Right lobe of liver (tissue), 6 donors: ENCODE results near the gene PRTFDC1. TPM values are rescaled to one million over a fixed set of nuclear protein-coding genes. Genes with fewer than 3 reads are reported as not detected.
A peak's percentile ranks its signal among the peaks of the same experiment; 100 is the strongest.

Source experiments
- ATAC-seq, 4 donors: fragments of 200-7000 bp; cut with Tn5 transposase; one replicate each; pipeline ENCODE4 v1.9.1; 2020; ENCODE audit warnings: mild to moderate bottlenecking in 4 of 4, moderate library complexity in 4 of 4
- DNase-seq, 3 donors: peaks; one replicate each; pipeline ENCODE4 v3.0.0-alpha.2; 2020
- H3K27ac ChIP-seq, 3 donors: fragments of 200-600 bp; one replicate each; pipeline ENCODE4 v1.8.0; 2022
- H3K27me3 ChIP-seq, 2 donors: fragments of 200-600 bp; one replicate each; pipeline ENCODE4 v1.8.0; 2022
- H3K36me3 ChIP-seq, 4 donors: fragments of 200-600 bp; sonication (generic) in 1 of 4; one replicate each; pipeline versions ENCODE4 v1.5.1 to v1.8.0; 2017 to 2022; ENCODE audit warnings: control low read depth in 1 of 4
- H3K4me1 ChIP-seq, 4 donors: fragments of 200-600 bp; sonication (generic) in 1 of 4; one replicate each; pipeline versions ENCODE4 v1.5.1 to v1.8.0; 2017 to 2022; ENCODE audit warnings: control low read depth in 1 of 4
- H3K4me3 ChIP-seq, 3 donors: fragments of 200-600 bp; one replicate each; pipeline ENCODE4 v1.8.0; 2022
- H3K9me3 ChIP-seq, 4 donors: fragments of 200-600 bp; sonication (generic) in 1 of 4; one replicate each; pipeline versions ENCODE4 v1.5.1 to v1.8.0; 2017 to 2022; ENCODE audit warnings: control low read depth in 1 of 4
- CTCF ChIP-seq, 4 donors: fragments of 200-600 bp in 3 of 4; fragments of 450-650 bp in 1 of 4; IDR thresholded peaks; one replicate each; pipeline versions ENCODE4 v1.5.1 to v1.8.0; 2016 to 2022; ENCODE audit warnings: antibody characterized with exemption in 4 of 4, mild to moderate bottlenecking in 2 of 4
- POLR2A ChIP-seq: fragments of 450-650 bp; IDR thresholded peaks from one replicate; pipeline ENCODE4 v1.6.1; 2017; ENCODE audit warnings: antibody characterized with exemption, mild to moderate bottlenecking
- WGBS: methylation state at CpG from one replicate; pipeline ENCODE4 v1.1.6; 2018; ENCODE audit warnings: low coverage, low lambda C conversion rate; ENCODE audit not compliant: insufficient coverage; ENCODE audit errors: missing lambda C conversion rate; 5-methylcytosine and 5-hydroxymethylcytosine counted together
- intact Hi-C, 2 donors: fragments of 100-400 bp; cut with DNase I; formaldehyde crosslinking; loops; one replicate each; pipeline versions ENCODE4 v1.11.2 to v1.14.1; 2022
- total RNA-seq, 6 experiments: library from RNA; depleted of rRNA in 2 of 6; stranded (reverse); fragments of >200 nt in 2 of 6; fragmentation: NEBNext Ultra II Directional in 3 of 6; extraction: Animal tissue kit (Norgen Biotek cat#: 25700) in 3 of 6; gene quantifications; one replicate each; pipeline versions ENCODE4 v1.1.0 to v1.2.4, GENCODE V29; 2016 to 2023
- donor health status: DM: no; HTN: yes; CAD: no.
- donor health status: DM: no; HTN: no; CAD: no.
- donor health status: DM: no; HTN: no; CAD: no.
- donor health status: DM: no; HTN: yes; CAD: no.
- donor health status: DM: no; HTN: yes; CAD: no.

PRTFDC1 gene
- total RNA-seq, 6 experiments from 2014 or later = 0.76 to 3.5 (median 1.1) TPM; not detected in 1

- no CpG with 5 or more reads among the region's 5 CpGs for WGBS
- H3K4me3 ChIP-seq = no peak overlapping the region
Measured at GRCh38 chr10:24894309-24894708, 58.1 kb downstream of the PRTFDC1 start.

DNA sequence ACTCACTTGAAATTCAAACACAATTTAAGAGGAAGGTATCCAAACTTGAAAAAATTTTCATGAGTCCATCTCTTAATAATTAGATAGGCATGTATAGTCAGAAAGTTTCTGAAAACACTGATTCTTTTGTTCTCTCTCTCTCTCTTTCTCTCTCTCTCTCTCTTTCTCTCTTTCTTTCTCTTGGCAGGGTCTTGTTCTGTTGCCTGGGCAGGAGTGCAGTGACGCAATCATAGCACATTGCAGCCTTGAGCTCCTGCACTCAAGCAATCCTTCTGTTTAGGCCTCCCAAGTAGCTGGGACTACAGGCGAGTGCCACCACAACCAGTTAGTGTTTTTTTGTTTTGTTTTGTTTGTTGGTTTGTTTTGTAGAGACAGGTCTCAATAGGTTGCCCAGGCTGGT lies 59.3 kb downstream of the PRTFDC1 start:
- ATAC-seq (no peak), DNase-seq (no peak)
- no peaks in the 10 kb centered on the region for H3K27me3 ChIP-seq
- H3K36me3 ChIP-seq = no peaks in the 10 kb centered on the region
- H3K27ac ChIP-seq = no peak overlapping the region
- WGBS = 72% methylated on average over 2 of the region's 2 CpGs
- H3K4me1 ChIP-seq = no peaks in the 10 kb centered on the region
- TF ChIP-seq POLR2A (no peak), CTCF (IDR thresholded peaks at IDR 0.05) (no peak)
- H3K4me3 ChIP-seq = no peak overlapping the region
- intact Hi-C loops = no loop called here
- no peaks in the 10 kb centered on the region for H3K9me3 ChIP-seq

More at GRCh38 chr10:24894309-24894708, 58.1 kb downstream of the PRTFDC1 start:
- DNase-seq (no peak), ATAC-seq (peak in 1 of 4 donors; percentile 24)
- Histone ChIP-seq H3K27me3 (no peaks in the 10 kb centered on the region), H3K36me3 (no peaks in the 10 kb centered on the region), H3K27ac (no peak overlapping the region), H3K9me3 (no peaks in the 10 kb centered on the region), H3K4me1 (no peaks in the 10 kb centered on the region)
- TF ChIP-seq CTCF (IDR thresholded peaks at IDR 0.05) (no peak), POLR2A (no peak)
- intact Hi-C loops = no loop called here

DNA sequence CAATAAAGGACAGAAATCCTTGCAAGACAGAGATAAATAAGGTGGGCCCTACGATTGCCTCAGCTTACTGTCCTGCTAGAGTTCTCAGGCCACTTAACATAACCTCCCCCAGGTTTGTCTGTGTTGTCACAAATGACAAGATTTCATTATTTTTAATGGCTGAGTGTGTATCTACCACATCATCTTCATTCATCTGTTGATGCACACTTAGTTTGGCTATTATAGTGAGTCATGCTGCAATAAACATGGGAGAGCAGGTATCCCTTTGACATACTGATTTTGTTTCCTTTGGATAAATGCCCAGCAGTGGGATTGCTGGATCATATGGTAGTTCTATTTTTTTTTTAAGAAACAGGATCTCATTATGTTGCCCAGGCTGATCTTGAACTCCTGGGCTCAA lies 60.6 kb downstream of the PRTFDC1 start:
- Histone ChIP-seq H3K36me3 (no peaks in the 10 kb centered on the region), H3K27me3 (no peaks in the 10 kb centered on the region), H3K4me1 (no peaks in the 10 kb centered on the region), H3K4me3 (no peak overlapping the region), H3K9me3 (no peaks in the 10 kb centered on the region), H3K27ac (no peak overlapping the region)
- intact Hi-C loops = no loop called here
- 100% methylated on average over 1 of the region's 1 CpG for WGBS
- no peak for ATAC-seq
- TF ChIP-seq CTCF (IDR thresholded peaks at IDR 0.05) (no peak), POLR2A (no peak)
- DNase-seq = no peak

- no peaks in the 10 kb centered on the region for H3K27me3 ChIP-seq
- DNase-seq (no peak), ATAC-seq (no peak)
- H3K27ac ChIP-seq = no peak overlapping the region
- H3K4me1 ChIP-seq = no peaks in the 10 kb centered on the region
- no peak for TF ChIP-seq POLR2A
- no peaks in the 10 kb centered on the region for H3K9me3 ChIP-seq
- intact Hi-C loops = no loop called here
- WGBS = 91% methylated on average over 1 of the region's 1 CpG
- no peak overlapping the region for H3K4me3 ChIP-seq
- no peaks in the 10 kb centered on the region for H3K36me3 ChIP-seq
Measured at GRCh38 chr10:24889639-24890038, 62.8 kb downstream of the PRTFDC1 start.

DNA sequence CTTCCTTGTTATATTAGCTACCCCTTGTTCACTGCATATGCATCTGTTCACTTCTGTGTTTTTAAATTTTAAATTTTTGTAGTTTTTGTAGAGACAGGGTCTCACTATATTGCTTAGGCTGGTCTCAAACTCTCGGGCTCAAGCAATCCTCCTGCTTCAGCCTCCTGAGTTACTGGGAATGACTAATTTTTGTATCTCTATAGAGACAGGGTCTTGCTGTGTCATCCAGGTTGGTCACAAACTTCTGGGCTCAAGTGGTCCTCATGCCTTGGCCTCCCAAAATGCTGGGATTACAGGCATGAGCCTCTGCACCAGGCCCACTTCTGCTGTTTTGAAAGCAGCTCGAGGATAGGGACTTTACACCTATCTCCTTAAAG lies 64.6 kb downstream of the PRTFDC1 start:
- no peaks in the 10 kb centered on the region for H3K36me3 ChIP-seq
- no peak overlapping the region for H3K27ac ChIP-seq
- H3K4me3 ChIP-seq = no peak overlapping the region
- no peaks in the 10 kb centered on the region for H3K4me1 ChIP-seq
- no peak for DNase-seq
- ATAC-seq = no peak
- H3K9me3 ChIP-seq = no peaks in the 10 kb centered on the region
- WGBS = 90% methylated on average over 2 of the region's 2 CpGs
- intact Hi-C loops = no loop called here
- TF ChIP-seq CTCF (IDR thresholded peaks at IDR 0.05) (no peak), POLR2A (no peak)
- no peaks in the 10 kb centered on the region for H3K27me3 ChIP-seq
